ENCODE measurements around the gene SKP1. TPM values are rescaled to one million over a fixed set of nuclear protein-coding genes. Genes with fewer than 3 reads are reported as not detected.

Gene SKP1
- total RNA-seq, 3 donors from 2014 or later (not counting 1 experiment from before 2014, with no cell fraction given) = 301 to 338 (median 315) TPM

DNA sequence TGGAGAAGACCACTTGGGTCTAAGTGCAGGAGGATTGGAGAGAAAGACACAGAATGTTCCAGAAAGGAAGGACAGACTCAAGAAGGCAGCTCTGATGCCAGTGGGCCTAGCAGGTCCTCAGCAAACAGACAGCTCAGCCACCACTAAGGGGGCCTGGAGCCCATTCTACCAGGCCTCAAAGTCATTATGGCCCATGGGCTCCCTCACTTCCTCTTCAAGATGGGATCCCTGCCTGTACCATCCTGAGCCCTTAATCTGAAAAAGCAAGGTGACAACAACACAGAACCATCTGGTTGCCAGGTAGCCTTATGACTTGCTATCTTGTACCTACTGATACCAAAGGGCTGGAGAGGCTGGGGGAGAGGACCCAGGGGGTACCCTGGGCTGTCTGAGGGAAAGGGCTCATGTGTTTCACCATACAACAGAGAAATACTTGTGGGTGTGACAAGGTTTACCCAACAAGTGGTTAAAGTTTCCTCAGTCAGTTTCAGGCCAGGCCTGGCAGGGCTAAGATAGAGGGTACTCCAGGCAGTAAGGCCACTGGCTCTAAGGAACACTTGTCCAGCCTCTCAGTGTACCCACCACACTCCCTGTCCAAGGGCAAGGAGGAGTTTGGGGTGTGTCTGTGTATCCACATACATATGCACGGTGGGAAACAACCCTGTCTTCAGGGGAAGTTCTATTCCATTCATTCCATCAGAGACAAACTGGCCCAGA is 31.6 kb downstream of the SKP1 start:
- intact Hi-C loops (cut with micrococcal nuclease) = no loop called here
- Histone ChIP-seq H3K36me3 (ENCODE audit: control insufficient read depth, insufficient read depth, low read length) (peaks cover 75% of the 10 kb centered on the region), H3K4me3 (ENCODE audit: low read length) (no peak overlapping the region), H3K27ac (ENCODE audit: low read length) (peak overlapping the region; percentile 22), H3K9me3 (ENCODE audit: control insufficient read depth, insufficient read depth, low read length) (no peaks in the 10 kb centered on the region), H3K27me3 (ENCODE audit: control insufficient read depth, insufficient read depth, low read length) (no peaks in the 10 kb centered on the region), H3K4me1 (ENCODE audit: control insufficient read depth, insufficient read depth, low read length) (peaks cover 26% of the 10 kb centered on the region)
- 70% methylated on average over 1 of the region's 1 CpG for WGBS (ENCODE audit: insufficient coverage)
- TF ChIP-seq, protein P1, sequence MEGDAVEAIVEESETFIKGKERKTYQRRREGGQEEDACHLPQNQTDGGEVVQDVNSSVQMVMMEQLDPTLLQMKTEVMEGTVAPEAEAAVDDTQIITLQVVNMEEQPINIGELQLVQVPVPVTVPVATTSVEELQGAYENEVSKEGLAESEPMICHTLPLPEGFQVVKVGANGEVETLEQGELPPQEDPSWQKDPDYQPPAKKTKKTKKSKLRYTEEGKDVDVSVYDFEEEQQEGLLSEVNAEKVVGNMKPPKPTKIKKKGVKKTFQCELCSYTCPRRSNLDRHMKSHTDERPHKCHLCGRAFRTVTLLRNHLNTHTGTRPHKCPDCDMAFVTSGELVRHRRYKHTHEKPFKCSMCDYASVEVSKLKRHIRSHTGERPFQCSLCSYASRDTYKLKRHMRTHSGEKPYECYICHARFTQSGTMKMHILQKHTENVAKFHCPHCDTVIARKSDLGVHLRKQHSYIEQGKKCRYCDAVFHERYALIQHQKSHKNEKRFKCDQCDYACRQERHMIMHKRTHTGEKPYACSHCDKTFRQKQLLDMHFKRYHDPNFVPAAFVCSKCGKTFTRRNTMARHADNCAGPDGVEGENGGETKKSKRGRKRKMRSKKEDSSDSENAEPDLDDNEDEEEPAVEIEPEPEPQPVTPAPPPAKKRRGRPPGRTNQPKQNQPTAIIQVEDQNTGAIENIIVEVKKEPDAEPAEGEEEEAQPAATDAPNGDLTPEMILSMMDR (IDR thresholded peaks at IDR 0.05) = no peak
- Mint-ChIP-seq H3K27ac (peak overlapping the region; percentile 79 to 89), H3K27me3 (ENCODE audit: low read depth in 2 of 2) (no peaks in the 10 kb centered on the region), H3K36me3 (no peaks in the 10 kb centered on the region), H3K9me3 (no peaks in the 10 kb centered on the region), H3K4me1 (peaks cover 31 to 47% of the 10 kb centered on the region in 2 donors), H3K4me3 (no peak overlapping the region)
- ATAC-seq (peak in 1 of 3 donors; percentile 1), DNase-seq (peak in 1 of 2 donors; percentile 33)

DNA sequence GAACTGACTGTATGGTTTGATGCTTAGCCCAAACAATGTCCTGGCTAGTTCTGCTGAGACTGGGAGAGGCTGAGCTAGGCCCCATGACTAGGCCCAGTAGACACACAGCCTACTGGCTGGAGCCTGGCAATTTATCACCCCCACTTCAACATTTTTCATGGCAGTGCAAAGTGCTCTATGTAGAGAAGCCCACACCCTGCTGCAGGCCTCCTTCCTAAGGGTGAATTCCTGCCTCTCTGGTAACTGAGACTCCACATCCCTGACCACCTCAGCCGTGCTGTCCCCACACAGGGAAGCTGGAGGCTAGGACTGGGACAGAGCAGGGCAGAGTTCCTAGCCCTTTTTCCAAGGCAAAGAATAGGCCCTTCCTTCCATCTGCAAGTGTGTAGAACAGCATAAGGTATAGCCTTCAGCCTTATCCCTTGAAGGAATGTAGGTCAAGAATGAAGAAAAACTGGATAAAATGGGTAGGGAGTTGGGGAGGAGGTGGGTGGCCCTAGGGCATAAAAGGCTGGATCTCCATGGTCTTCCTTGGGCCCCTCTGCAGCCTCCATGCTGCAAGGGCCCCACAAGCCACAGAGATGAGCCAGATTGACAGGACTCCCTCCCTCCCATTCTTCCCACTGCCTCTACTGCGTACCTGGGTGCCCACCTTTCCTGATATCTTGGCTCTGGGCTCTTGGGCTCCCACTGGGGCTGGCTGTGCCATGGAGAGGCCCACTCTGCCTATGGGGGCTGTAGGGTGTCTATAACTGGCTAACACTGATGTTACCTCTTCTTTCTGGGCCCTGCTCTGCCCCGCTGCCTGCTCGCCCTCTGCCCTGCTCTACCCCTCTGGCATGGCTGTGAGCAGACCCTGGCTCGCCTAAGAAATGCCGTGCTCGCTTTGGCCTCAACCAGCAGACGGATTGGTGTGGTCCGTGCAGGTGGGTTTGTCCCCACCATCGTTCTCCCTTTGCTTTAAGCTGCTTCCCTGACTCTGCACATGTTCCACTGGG is 32.5 kb downstream of the SKP1 start:
- Mint-ChIP-seq H3K27ac (peak overlapping the region; percentile 79 to 89), H3K27me3 (ENCODE audit: low read depth in 2 of 2) (no peaks in the 10 kb centered on the region), H3K9me3 (no peaks in the 10 kb centered on the region), H3K36me3 (no peaks in the 10 kb centered on the region), H3K4me3 (no peak overlapping the region), H3K4me1 (peaks cover 28 to 49% of the 10 kb centered on the region in 2 donors)
- Histone ChIP-seq H3K9me3 (ENCODE audit: control insufficient read depth, insufficient read depth, low read length) (no peaks in the 10 kb centered on the region), H3K4me1 (ENCODE audit: control insufficient read depth, insufficient read depth, low read length) (peaks cover 35% of the 10 kb centered on the region), H3K4me3 (ENCODE audit: low read length) (no peak overlapping the region), H3K36me3 (ENCODE audit: control insufficient read depth, insufficient read depth, low read length) (peaks cover 85% of the 10 kb centered on the region), H3K27ac (ENCODE audit: low read length) (no peak overlapping the region), H3K27me3 (ENCODE audit: control insufficient read depth, insufficient read depth, low read length) (no peaks in the 10 kb centered on the region)
- 96% methylated on average over 10 of the region's 10 CpGs for WGBS (ENCODE audit: insufficient coverage)
- TF ChIP-seq, protein P1 (IDR thresholded peaks at IDR 0.05) = no peak
- ATAC-seq (no peak), DNase-seq (no peak)
- intact Hi-C loops (cut with micrococcal nuclease) = no loop called here

DNA sequence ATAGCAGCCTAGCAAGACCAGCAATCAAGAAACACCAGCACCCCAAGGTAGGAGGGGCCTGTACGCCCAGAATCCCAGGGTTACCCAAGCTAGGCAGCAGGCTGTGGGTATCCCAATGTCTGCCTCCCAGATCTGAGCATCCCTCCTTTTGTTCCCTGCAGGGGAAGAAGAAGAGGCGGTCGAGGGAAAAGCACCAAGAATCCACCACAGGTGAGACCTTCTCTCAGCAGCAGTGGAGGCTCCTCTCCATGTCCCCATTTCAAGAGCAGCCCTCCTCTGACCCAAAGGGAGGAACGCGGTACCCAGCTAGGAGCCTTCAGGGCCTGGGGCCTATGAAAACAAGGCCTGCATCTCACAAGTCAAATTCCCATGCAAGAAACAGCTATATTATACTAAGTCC is 33.3 kb downstream of the SKP1 start:
- Histone ChIP-seq H3K27ac (ENCODE audit: low read length) (no peak overlapping the region), H3K4me3 (ENCODE audit: low read length) (no peak overlapping the region), H3K9me3 (ENCODE audit: control insufficient read depth, insufficient read depth, low read length) (no peaks in the 10 kb centered on the region), H3K27me3 (ENCODE audit: control insufficient read depth, insufficient read depth, low read length) (no peaks in the 10 kb centered on the region), H3K36me3 (ENCODE audit: control insufficient read depth, insufficient read depth, low read length) (peaks cover 93% of the 10 kb centered on the region), H3K4me1 (ENCODE audit: control insufficient read depth, insufficient read depth, low read length) (peaks cover 43% of the 10 kb centered on the region)
- Mint-ChIP-seq H3K27me3 (ENCODE audit: low read depth in 2 of 2) (no peaks in the 10 kb centered on the region), H3K9me3 (no peaks in the 10 kb centered on the region), H3K4me3 (no peak overlapping the region), H3K36me3 (no peaks in the 10 kb centered on the region), H3K27ac (peak overlapping the region; percentile 38 to 89), H3K4me1 (peaks cover 24 to 56% of the 10 kb centered on the region in 2 donors)
- TF ChIP-seq, protein P1 (IDR thresholded peaks at IDR 0.05) = no peak
- 98% methylated on average over 5 of the region's 5 CpGs for WGBS (ENCODE audit: insufficient coverage)
- intact Hi-C loops (cut with micrococcal nuclease) = no loop called here
- DNase-seq = no peak
- ATAC-seq = no peak

Measured in natural killer cell (primary cell).